Nephron progenitor cell (in vitro differentiated cells): ENCODE results near the gene IP6K1.
"Not testable (repeated sequence)": the region's sequence is repeated elsewhere in the genome, so short reads cannot be mapped to it uniquely, and the experiment has no call there.

Experiments
- DNase-seq: peaks from one replicate; pipeline ENCODE4 v3.0.0; 2021
- H3K27ac Mint-ChIP-seq: 2 replicates; pipeline ENCODE4 v1.8.0; 2021; ENCODE audit warnings: mild to moderate bottlenecking, moderate library complexity, mixed read lengths
- H3K27me3 Mint-ChIP-seq: 2 replicates; pipeline ENCODE4 v1.8.0; 2021; ENCODE audit warnings: mild to moderate bottlenecking, low read depth, mixed read lengths; ENCODE audit not compliant: poor library complexity
- H3K36me3 Mint-ChIP-seq: 2 replicates; pipeline ENCODE4 v1.8.0; 2021; ENCODE audit warnings: low read depth, mixed read lengths
- H3K4me1 Mint-ChIP-seq: 2 replicates; pipeline ENCODE4 v1.8.0; 2021; ENCODE audit warnings: mixed read lengths
- H3K4me3 Mint-ChIP-seq: 2 replicates; pipeline ENCODE4 v1.8.0; 2021; ENCODE audit warnings: mild to moderate bottlenecking, moderate library complexity, mixed read lengths
- H3K9me3 Mint-ChIP-seq: 2 replicates; pipeline ENCODE4 v1.8.0; 2021; ENCODE audit warnings: mild to moderate bottlenecking, moderate library complexity, mixed read lengths
- TF ChIP-seq, protein P1 (sequence below): fragments of 200-600 bp; sonication (generic); IDR thresholded peaks from 2 replicates; pipeline ENCODE4 v1.5.0; 2021; ENCODE audit warnings: antibody characterized with exemption

IP6K1 gene

DNA sequence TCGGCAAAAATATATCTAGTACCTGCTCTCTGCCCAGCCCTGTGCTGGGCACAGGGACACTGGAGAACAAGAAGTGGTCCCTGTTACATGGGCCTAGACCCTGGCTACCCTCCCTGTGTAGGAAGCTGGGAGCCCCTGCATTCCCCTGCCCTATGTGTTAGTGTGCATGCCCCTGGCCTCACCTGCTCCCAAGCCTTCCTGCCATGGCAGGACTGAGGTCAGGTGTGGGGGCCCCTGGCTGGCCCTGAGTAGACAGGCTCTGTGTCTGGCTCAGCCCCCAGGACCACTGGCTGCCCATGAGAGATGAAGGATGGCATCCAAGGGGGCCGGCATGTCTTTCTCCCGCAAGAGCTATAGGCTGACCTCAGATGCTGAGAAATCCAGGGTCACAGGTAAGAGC lies 95.5 kb downstream of the IP6K1 start:
- H3K27me3 Mint-ChIP-seq: not testable (repeated sequence)

DNA sequence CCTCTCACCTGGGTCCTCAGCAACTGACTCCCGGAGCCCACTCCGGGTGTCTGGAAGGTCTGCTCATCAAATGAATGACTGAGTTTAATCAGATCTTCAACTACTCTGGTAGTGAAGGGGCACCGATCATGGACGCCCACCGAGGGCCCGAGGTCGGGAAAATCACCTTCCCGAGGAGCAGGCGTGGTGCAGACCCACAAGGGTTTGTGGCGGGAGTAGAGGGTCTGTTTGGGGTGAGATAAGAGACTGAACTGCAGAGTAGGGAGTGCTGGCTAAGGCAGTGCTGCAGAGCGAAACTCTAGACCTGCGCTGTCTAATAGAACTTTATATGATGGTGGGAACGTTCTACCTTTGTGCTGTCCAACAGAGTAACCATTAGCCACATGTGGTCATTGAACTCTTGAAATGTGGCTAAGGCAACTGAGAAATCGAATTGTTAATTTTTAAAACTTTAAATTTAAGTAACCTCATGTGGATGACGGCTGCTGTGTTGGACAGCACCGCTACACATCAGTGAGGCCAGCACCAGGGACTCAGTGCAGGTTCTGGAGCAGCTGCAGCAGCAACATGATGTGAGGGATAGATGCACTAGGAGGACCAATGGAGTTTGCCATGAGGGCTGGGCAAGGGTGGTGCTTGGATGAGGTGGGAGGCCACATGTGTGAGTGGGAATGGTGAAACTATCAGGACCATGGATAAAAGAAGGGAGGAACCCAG lies 96.3 kb downstream of the IP6K1 start:
- H3K36me3 Mint-ChIP-seq, DNase-seq, H3K9me3 Mint-ChIP-seq, H3K27me3 Mint-ChIP-seq, H3K27ac Mint-ChIP-seq: not testable (repeated sequence)
- peak overlapping the region; percentile 94 for H3K4me3 Mint-ChIP-seq
- H3K4me1 Mint-ChIP-seq: peaks cover 48% of the 10 kb centered on the region

More for the DNA sequence above, 95.5 kb downstream of the IP6K1 start:
- H3K4me3 Mint-ChIP-seq: peak overlapping the region; percentile 94
- not testable (repeated sequence) for H3K36me3 Mint-ChIP-seq, DNase-seq, H3K27ac Mint-ChIP-seq, H3K9me3 Mint-ChIP-seq
- H3K4me1 Mint-ChIP-seq: peaks cover 48% of the 10 kb centered on the region

DNA sequence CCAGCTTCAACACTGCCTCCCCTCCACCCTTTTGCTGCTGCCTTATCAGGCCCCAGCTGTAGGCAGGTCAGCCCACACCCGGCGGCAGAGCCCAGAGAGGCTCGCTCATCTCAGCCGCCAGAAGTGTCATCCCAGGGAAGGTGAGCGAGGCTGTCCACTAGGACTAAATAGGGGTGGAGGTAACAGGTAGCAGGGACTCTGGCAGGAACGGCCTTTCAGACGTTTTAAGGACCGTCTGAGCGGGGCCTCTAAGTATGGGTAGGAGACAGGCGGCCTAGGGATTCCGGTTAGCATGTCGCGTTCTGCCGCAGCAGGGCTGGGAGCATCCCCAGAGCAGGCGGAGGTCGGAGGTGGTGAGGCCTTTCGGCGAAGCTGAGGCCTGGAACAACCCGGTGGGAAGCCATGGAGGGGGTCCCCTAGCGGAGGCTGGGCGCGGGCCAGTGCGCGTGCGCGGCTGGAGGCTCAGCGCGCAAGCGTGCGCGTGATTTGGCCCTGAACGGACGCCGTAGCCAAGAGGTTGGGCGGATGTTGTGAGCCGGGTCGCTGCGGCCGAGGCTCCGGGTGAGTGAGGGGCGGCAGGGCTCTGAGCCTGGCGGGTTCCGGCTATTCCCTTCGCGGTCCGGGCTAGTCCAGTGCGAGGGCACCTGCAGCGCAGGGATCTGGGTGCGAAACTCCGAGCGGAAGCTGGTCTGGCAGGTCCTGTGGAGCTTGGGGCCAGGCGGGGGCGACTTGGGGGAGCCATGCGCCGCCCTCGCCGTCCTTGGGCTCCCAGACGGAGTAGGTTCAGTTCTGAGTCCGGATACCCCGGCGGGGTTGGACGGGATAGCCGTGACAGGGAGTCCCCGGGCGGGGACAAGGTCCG lies 97.1 kb downstream of the IP6K1 start, which contains the start of the genes MST1 and RNF123:
Gene MST1, minus strand, starts transcription at position 429 of the 862 bp plus-strand sequence. CDS start 783 bp downstream, outside the sequence.
Gene RNF123, plus strand, starts transcription at position 512 of the 862 bp plus-strand sequence. CDS start 1,609 bp downstream, outside the sequence.
- H3K4me3 Mint-ChIP-seq: peak within 1 kb of the TSS; percentile 94
- H3K27ac Mint-ChIP-seq: peak within 1 kb of the TSS; percentile 96
- H3K9me3 Mint-ChIP-seq: no peaks in the 10 kb centered on the region
- peaks cover 5% of the 10 kb centered on the region for H3K27me3 Mint-ChIP-seq
- DNase-seq: peak; percentile 97
- TF ChIP-seq, protein P1, sequence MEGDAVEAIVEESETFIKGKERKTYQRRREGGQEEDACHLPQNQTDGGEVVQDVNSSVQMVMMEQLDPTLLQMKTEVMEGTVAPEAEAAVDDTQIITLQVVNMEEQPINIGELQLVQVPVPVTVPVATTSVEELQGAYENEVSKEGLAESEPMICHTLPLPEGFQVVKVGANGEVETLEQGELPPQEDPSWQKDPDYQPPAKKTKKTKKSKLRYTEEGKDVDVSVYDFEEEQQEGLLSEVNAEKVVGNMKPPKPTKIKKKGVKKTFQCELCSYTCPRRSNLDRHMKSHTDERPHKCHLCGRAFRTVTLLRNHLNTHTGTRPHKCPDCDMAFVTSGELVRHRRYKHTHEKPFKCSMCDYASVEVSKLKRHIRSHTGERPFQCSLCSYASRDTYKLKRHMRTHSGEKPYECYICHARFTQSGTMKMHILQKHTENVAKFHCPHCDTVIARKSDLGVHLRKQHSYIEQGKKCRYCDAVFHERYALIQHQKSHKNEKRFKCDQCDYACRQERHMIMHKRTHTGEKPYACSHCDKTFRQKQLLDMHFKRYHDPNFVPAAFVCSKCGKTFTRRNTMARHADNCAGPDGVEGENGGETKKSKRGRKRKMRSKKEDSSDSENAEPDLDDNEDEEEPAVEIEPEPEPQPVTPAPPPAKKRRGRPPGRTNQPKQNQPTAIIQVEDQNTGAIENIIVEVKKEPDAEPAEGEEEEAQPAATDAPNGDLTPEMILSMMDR: no peak
- peaks cover 10% of the 10 kb centered on the region for H3K36me3 Mint-ChIP-seq
- H3K4me1 Mint-ChIP-seq: peaks cover 43% of the 10 kb centered on the region

DNA sequence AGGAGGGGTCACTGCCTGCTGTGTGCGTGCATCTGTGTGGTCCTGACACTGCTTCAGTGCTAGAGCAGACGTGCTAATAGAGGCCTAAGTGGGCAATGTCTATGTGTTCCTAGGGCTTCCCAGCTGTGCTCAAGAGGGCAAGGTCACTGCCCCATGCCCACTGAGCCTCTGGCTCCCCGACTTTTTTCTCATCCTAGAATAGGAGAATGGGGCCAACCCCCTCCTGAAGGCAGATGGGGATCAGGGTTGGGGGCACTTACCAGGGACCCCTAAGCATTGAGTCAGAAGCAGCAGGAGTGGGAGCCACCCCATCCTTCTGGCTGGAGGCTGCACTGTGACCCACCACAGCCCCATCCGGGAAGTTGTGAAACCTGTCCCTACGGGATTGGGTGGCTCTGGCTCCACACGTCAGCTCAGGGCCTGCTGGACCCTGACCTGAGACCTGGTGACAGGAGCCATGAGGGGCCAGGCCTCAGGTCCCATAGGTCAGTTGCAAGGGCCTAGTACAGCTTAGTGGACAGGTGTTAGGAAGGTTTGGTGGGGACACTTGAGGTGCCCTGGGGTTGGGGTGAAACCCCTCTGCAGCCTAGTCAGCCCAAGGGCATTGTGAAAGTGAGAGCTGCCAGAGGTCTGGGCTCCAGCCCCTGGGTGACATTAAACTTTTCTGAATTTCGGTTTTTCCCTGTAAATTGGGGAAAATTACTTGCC lies 97.8 kb downstream of the IP6K1 start:
- not testable (repeated sequence) for H3K27ac Mint-ChIP-seq, DNase-seq, H3K27me3 Mint-ChIP-seq, H3K9me3 Mint-ChIP-seq
- peak overlapping the region; percentile 94 for H3K4me3 Mint-ChIP-seq
- H3K36me3 Mint-ChIP-seq: peaks cover 15% of the 10 kb centered on the region
- H3K4me1 Mint-ChIP-seq: peaks cover 36% of the 10 kb centered on the region

DNA sequence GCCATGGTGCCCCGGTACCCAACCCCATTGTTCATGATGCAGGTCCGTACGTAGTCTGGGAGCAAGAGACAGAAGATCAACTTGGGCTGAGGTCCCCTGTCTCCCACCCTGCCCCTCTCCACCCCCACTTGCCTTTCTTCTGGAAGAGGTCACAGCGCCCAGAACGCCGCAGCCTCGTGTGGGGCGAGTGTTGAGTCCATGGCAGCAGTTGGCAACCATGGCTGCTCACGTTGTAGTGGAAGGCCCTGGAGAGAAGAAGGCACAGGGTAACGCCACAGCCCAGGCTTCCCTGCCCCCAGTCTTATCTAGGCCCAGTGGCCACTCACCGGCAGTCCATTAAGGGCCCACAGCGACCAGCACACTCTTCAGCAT lies 98.9 kb downstream of the IP6K1 start:
- Mint-ChIP-seq H3K4me3 (peak overlapping the region; percentile 78), H3K4me1 (peaks cover 36% of the 10 kb centered on the region), H3K36me3 (peaks cover 19% of the 10 kb centered on the region)
- H3K27ac Mint-ChIP-seq, DNase-seq, H3K27me3 Mint-ChIP-seq, H3K9me3 Mint-ChIP-seq: not testable (repeated sequence)

DNA sequence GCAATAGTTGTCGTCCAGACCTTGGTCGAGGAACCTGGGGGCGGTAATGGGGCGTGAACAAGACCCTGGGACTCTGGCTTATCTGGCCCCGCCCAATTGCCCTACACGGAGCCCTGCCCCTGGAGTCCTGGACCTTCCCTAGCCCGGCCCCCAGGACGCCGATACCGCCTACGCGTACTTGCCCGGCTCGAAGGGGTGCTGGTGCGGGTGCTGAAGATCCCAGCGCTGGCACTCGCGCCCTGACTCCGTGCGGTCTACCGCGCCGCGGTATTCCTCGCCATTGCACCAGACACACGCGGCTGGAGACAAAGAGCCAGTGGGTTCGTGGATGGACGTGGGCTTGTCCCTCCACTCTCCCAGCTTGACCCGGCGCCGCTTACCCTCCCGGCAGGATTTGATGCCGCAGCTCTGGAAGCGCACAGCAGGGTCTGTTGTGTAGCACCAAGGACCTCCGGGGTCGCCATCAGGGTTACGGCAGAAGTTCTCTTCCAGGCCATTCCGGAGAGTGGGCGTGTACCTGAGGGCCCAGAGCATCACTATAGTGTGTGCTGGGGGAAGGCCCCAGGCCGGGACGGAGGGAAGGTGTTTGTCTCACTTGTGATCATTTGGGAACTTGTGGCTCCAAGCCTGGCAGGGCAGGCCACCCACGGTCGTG lies 99.4 kb downstream of the IP6K1 start:
- peaks cover 19% of the 10 kb centered on the region for H3K36me3 Mint-ChIP-seq
- H3K9me3 Mint-ChIP-seq, H3K27ac Mint-ChIP-seq, H3K27me3 Mint-ChIP-seq: not testable (repeated sequence)
- peak; percentile 83 for DNase-seq
- peaks cover 36% of the 10 kb centered on the region for H3K4me1 Mint-ChIP-seq
- peak overlapping the region; percentile 78 for H3K4me3 Mint-ChIP-seq

DNA sequence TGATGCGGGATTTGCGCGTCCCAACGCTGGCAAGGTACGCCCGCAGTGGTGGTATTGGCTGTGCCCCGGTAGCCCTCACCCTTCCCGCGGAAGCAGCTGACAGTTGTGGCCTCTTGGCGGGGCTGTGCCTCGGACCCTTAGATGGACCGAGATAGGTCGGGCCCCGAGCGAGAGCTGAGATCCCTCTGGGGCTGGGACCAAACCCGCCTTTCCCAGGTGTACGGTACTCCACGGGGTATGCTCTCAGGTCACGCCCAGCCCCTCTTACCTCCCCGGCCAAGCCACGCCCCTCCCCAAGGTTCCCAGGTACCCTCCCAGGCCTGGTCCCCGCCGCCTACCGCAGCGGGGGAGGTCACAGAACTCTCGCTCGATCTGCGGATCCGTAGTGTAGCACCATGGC lies 100.0 kb downstream of the IP6K1 start:
- H3K36me3 Mint-ChIP-seq: peaks cover 19% of the 10 kb centered on the region
- H3K4me3 Mint-ChIP-seq: peak overlapping the region; percentile 78
- not testable (repeated sequence) for H3K9me3 Mint-ChIP-seq, H3K27me3 Mint-ChIP-seq, H3K27ac Mint-ChIP-seq
- DNase-seq: peak; percentile 43
- peaks cover 36% of the 10 kb centered on the region for H3K4me1 Mint-ChIP-seq

DNA sequence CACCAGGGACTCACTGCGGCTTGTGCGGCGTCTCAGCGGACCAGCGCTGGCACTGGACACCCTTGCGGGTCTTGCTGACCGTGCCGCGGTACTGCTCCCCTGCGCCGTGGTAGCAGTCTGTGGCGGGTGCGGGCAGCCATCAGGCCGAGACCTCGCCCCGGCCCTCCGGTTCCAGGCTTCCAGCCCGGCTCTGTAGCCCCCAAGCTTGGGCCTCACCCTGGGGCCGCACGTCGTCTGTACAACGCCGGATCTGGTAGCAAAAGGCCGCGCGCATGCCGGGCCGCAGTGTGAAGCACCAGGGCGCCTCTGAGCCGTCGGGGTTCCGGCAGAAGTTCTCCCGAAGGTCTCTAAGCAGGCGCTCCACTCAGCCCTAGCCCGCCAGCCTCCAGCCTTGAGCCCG lies 100.5 kb downstream of the IP6K1 start:
- H3K9me3 Mint-ChIP-seq, H3K27me3 Mint-ChIP-seq, H3K27ac Mint-ChIP-seq, DNase-seq: not testable (repeated sequence)
- peak overlapping the region; percentile 78 for H3K4me3 Mint-ChIP-seq
- H3K4me1 Mint-ChIP-seq: peaks cover 34% of the 10 kb centered on the region
- peaks cover 19% of the 10 kb centered on the region for H3K36me3 Mint-ChIP-seq

DNA sequence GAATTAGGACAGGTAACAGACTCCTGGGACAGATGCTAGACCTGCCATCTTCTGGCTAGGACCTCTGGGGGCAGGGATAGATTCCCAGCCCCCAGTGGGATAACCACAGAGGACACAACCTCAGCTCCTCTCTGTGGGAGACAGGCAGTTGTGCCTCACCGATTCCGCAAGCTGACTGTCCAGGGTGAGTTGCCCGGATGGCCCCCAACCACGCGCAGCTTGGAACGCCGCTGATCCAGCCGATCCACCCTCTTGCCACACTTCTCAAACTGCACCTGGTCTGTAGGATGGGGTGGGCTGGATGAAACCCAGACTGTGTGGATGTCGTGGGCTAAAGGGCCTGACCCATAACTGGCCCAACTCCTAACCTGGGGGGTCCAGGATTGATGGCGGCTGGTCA lies 101.2 kb downstream of the IP6K1 start:
- not testable (repeated sequence) for DNase-seq, H3K9me3 Mint-ChIP-seq, H3K27me3 Mint-ChIP-seq, H3K27ac Mint-ChIP-seq
- Mint-ChIP-seq H3K4me1 (peaks cover 26% of the 10 kb centered on the region), H3K36me3 (peaks cover 24% of the 10 kb centered on the region), H3K4me3 (peak overlapping the region; percentile 49)

DNA sequence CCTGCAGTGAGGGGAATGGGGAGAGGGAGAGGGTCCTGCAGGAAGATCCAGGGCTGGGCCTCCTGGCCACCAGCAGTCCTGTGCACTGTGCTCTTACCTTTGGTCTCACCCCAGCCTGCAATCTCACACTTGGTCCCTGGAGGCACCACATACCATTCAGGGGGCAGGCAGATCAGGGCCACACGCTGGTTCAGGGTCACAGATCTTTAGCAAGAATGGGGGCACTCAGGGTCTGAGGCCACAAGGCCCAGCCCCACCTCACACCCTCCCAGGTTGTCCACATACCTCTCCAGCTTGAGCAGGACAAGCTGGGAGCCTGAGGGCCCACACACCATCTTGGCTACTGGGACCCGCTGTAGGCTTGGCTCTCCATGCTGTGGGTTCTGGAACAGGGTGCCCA lies 101.9 kb downstream of the IP6K1 start:
- peaks cover 28% of the 10 kb centered on the region for H3K36me3 Mint-ChIP-seq
- H3K4me1 Mint-ChIP-seq: peaks cover 21% of the 10 kb centered on the region
- not testable (repeated sequence) for DNase-seq, H3K27ac Mint-ChIP-seq, H3K4me3 Mint-ChIP-seq, H3K9me3 Mint-ChIP-seq, H3K27me3 Mint-ChIP-seq
